GM23338 (cell line): ENCODE data around the gene RAB37. TPM values are rescaled to one million over a fixed set of nuclear protein-coding genes. Genes with fewer than 3 reads are reported as not detected.

ENCODE experiments used
- ATAC-seq: fragments of 200-7000 bp; cut with Tn5 transposase; 3 replicates; pipeline ENCODE4 v1.9.1; 2020
- DNase-seq: peaks from one replicate; pipeline ENCODE4 v3.0.0-alpha.2; 2015; ENCODE audit warnings: low spot score
- H2AFZ ChIP-seq: fragments of 200-600 bp; sonication (generic); 2 replicates; pipeline ENCODE4 v1.8.0; 2016; ENCODE audit warnings: antibody characterized with exemption, mild to moderate bottlenecking, moderate library complexity
- H3F3A ChIP-seq: fragments of 200-600 bp; sonication (generic); replicated peaks from 2 replicates; pipeline ENCODE4 v1.8.0; 2017; ENCODE audit warnings: antibody characterized with exemption, mixed run types, low read depth
- H3K27ac ChIP-seq: fragments of 200-600 bp; sonication (generic); 2 replicates; pipeline ENCODE4 v1.6.1; 2016; ENCODE audit warnings: low read depth
- H3K27me3 ChIP-seq: fragments of 200-600 bp; sonication (generic); 2 replicates; pipeline ENCODE4 v1.8.0; 2016; ENCODE audit warnings: mild to moderate bottlenecking, mixed run types, moderate library complexity; ENCODE audit not compliant: insufficient read depth
- H3K36me3 ChIP-seq: fragments of 200-600 bp; sonication (generic); 2 replicates; pipeline ENCODE4 v1.8.0; 2016; ENCODE audit warnings: mild to moderate bottlenecking; ENCODE audit not compliant: insufficient read depth
- H3K4me1 ChIP-seq: fragments of 200-600 bp; sonication (generic); 2 replicates; pipeline ENCODE4 v1.8.0; 2016; ENCODE audit warnings: mild to moderate bottlenecking, moderate library complexity; ENCODE audit not compliant: insufficient read depth
- H3K4me2 ChIP-seq: fragments of 200-600 bp; sonication (generic); 2 replicates; pipeline ENCODE4 v1.7.1; 2017; ENCODE audit warnings: mixed run types
- H3K4me3 ChIP-seq: fragments of 200-600 bp; sonication (generic); 2 replicates; pipeline ENCODE4 v1.6.1; 2016; ENCODE audit warnings: mixed run types
- H3K79me2 ChIP-seq: fragments of 200-600 bp; sonication (generic); replicated peaks from 2 replicates; pipeline ENCODE4 v1.8.0; 2017; ENCODE audit warnings: mild to moderate bottlenecking; ENCODE audit not compliant: insufficient read depth
- H3K9me2 ChIP-seq: fragments of 200-600 bp; sonication (generic); 2 replicates; pipeline ENCODE4 v1.8.0; 2017; ENCODE audit not compliant: insufficient read depth
- H4K20me1 ChIP-seq: fragments of 200-600 bp; sonication (generic); replicated peaks from 2 replicates; pipeline ENCODE4 v1.8.0; 2017; ENCODE audit warnings: mild to moderate bottlenecking; ENCODE audit not compliant: insufficient read depth
- H3K27ac Mint-ChIP-seq: 2 replicates; pipeline ENCODE4 v1.8.0; 2020; ENCODE audit warnings: inconsistent platforms, mild to moderate bottlenecking, moderate library complexity, mixed read lengths
- H3K27me3 Mint-ChIP-seq: 3 replicates; pipeline ENCODE4 v1.8.0; 2022; ENCODE audit warnings: low read depth, mild to moderate bottlenecking, moderate library complexity, mixed read lengths, inconsistent platforms; ENCODE audit not compliant: insufficient read depth, poor library complexity
- H3K36me3 Mint-ChIP-seq: 3 replicates; pipeline ENCODE4 v1.8.0; 2021; ENCODE audit warnings: low read depth, mild to moderate bottlenecking, inconsistent platforms, moderate library complexity, mixed read lengths
- H3K4me1 Mint-ChIP-seq: 3 replicates; pipeline ENCODE4 v1.8.0; 2020; ENCODE audit warnings: mild to moderate bottlenecking, inconsistent platforms, mixed read lengths
- H3K4me3 Mint-ChIP-seq: 3 replicates; pipeline ENCODE4 v1.8.0; 2021; ENCODE audit warnings: moderate library complexity, mild to moderate bottlenecking, inconsistent platforms, mixed read lengths
- H3K9me3 Mint-ChIP-seq: 3 replicates; pipeline ENCODE4 v1.8.0; 2020; ENCODE audit warnings: moderate library complexity, mild to moderate bottlenecking, inconsistent platforms, mixed read lengths
- EZH2 ChIP-seq: fragments of 200-600 bp; sonication (generic); IDR thresholded peaks from one replicate; pipeline ENCODE4 v1.8.0; 2017; ENCODE audit warnings: antibody characterized with exemption, mild to moderate bottlenecking, low read depth; ENCODE audit not compliant: unreplicated experiment
- JUNB ChIP-seq: IDR thresholded peaks from one replicate; pipeline ENCODE4 v1.6.1; 2016; ENCODE audit warnings: antibody characterized with exemption; ENCODE audit not compliant: unreplicated experiment
- NANOG ChIP-seq: IDR thresholded peaks from 2 replicates; pipeline ENCODE4 v1.6.1; 2016; ENCODE audit warnings: antibody characterized with exemption, borderline replicate concordance
- STAT1 ChIP-seq: IDR thresholded peaks from one replicate; pipeline ENCODE4 v1.6.1; 2016; ENCODE audit warnings: antibody characterized with exemption; ENCODE audit not compliant: unreplicated experiment
- ZNF114 ChIP-seq: fragments of 250-450 bp; sonication (Bioruptor Pico); IDR thresholded peaks from 2 replicates; pipeline ENCODE4 v1.5.0; 2020; ENCODE audit warnings: mild to moderate bottlenecking, moderate library complexity
- polyA plus RNA-seq: library from polyadenylated mRNA; unstranded; fragments of >200 nt; fragmentation: Nextera tagmentation; extraction: Ambion mirVana; gene quantifications from 2 replicates; pipeline ENCODE4 v1.2.1, GENCODE V29; 2016
- total RNA-seq: library from RNA; depleted of rRNA; stranded (reverse); fragments of >200 nt; shearing (Covaris generic); gene quantifications from 2 replicates; pipeline ENCODE4 v1.2.3, GENCODE V29; 2014
- TF ChIP-seq, protein P1 (sequence below), 2 experiments: fragments of 200-600 bp in 1 of 2; sonication (generic) in 1 of 2; conservative IDR thresholded peaks; 2 replicates each; pipeline versions ENCODE4 v1.5.1 to v1.6.1; 2016 to 2017; ENCODE audit warnings: antibody characterized with exemption in 2 of 2, low read depth in 2 of 2, mild to moderate bottlenecking in 2 of 2, moderate library complexity in 1 of 2
- TF ChIP-seq, protein P2 (sequence below): fragments of 250-450 bp; sonication (Bioruptor Pico); IDR thresholded peaks from 2 replicates; pipeline ENCODE4 v1.5.0; 2020; ENCODE audit warnings: mild to moderate bottlenecking, moderate library complexity

Gene RAB37
- total and polyA plus RNA-seq, 2 experiments from 2014 or later, result 3.3 to 5.2 TPM

DNA sequence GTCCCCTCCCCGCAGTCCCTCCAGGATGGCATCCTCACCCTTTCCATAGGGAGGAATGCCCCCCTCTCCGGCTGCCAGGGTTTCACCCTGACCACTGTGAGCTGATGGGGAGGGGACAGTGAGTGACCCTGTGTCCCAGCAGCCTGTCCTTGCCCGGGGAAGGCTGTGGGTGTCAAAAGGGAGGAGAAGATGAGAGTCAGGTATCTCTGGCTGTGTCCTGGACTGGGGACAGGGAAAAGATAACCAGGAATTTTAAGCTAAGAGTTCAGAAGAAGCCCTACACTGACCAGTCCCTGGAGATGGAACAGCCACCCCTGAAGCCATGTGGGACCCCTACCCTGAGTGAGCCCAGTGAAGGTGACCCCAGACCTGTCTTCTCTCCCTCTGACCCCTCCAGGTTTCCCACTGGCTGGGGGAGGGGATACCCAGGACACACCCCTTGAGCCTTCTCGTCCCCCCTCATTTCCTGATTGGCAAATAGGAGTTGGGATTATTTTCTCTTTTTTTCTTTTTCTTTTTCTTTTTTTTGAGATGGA is 27.8 kb downstream of the RAB37 start:
- H3F3A ChIP-seq, result no peaks in the 10 kb centered on the region
- peaks cover 17% of the 10 kb centered on the region for H4K20me1 ChIP-seq
- peaks cover 8% of the 10 kb centered on the region for H3K36me3 ChIP-seq
- ATAC-seq (no peak), DNase-seq (no peak)
- H3K4me3 ChIP-seq, result no peak overlapping the region
- H3K27ac Mint-ChIP-seq, result no peak overlapping the region
- H3K9me3 Mint-ChIP-seq, result no peaks in the 10 kb centered on the region
- no peak overlapping the region for H3K4me2 ChIP-seq
- no peak overlapping the region for H2AFZ ChIP-seq
- peaks cover 19% of the 10 kb centered on the region for H3K27me3 Mint-ChIP-seq
- no peaks in the 10 kb centered on the region for H3K9me2 ChIP-seq
- no peak overlapping the region; the same call in 2 of the 3 replicates for H3K4me3 Mint-ChIP-seq
- H3K27me3 ChIP-seq, result no peaks in the 10 kb centered on the region
- H3K36me3 Mint-ChIP-seq, result peaks cover 19% of the 10 kb centered on the region
- H3K4me1 ChIP-seq, result peaks cover 17% of the 10 kb centered on the region
- H3K4me1 Mint-ChIP-seq, result peaks cover 35% of the 10 kb centered on the region
- H3K79me2 ChIP-seq, result peaks cover 19% of the 10 kb centered on the region; the same call in 1 of the 2 replicates
- TF ChIP-seq STAT1, result no peak
- TF ChIP-seq ZNF114 (CRISPR knock-in tag), result no peak
- TF ChIP-seq, protein P1, sequence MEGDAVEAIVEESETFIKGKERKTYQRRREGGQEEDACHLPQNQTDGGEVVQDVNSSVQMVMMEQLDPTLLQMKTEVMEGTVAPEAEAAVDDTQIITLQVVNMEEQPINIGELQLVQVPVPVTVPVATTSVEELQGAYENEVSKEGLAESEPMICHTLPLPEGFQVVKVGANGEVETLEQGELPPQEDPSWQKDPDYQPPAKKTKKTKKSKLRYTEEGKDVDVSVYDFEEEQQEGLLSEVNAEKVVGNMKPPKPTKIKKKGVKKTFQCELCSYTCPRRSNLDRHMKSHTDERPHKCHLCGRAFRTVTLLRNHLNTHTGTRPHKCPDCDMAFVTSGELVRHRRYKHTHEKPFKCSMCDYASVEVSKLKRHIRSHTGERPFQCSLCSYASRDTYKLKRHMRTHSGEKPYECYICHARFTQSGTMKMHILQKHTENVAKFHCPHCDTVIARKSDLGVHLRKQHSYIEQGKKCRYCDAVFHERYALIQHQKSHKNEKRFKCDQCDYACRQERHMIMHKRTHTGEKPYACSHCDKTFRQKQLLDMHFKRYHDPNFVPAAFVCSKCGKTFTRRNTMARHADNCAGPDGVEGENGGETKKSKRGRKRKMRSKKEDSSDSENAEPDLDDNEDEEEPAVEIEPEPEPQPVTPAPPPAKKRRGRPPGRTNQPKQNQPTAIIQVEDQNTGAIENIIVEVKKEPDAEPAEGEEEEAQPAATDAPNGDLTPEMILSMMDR (conservative IDR thresholded peaks at IDR 0.05; ENCODE audit: low read depth in 2 of 2), result no peak
- TF ChIP-seq EZH2, result no peak
- TF ChIP-seq JUNB, result no peak
- TF ChIP-seq NANOG, result no peak
- TF ChIP-seq, protein P2, sequence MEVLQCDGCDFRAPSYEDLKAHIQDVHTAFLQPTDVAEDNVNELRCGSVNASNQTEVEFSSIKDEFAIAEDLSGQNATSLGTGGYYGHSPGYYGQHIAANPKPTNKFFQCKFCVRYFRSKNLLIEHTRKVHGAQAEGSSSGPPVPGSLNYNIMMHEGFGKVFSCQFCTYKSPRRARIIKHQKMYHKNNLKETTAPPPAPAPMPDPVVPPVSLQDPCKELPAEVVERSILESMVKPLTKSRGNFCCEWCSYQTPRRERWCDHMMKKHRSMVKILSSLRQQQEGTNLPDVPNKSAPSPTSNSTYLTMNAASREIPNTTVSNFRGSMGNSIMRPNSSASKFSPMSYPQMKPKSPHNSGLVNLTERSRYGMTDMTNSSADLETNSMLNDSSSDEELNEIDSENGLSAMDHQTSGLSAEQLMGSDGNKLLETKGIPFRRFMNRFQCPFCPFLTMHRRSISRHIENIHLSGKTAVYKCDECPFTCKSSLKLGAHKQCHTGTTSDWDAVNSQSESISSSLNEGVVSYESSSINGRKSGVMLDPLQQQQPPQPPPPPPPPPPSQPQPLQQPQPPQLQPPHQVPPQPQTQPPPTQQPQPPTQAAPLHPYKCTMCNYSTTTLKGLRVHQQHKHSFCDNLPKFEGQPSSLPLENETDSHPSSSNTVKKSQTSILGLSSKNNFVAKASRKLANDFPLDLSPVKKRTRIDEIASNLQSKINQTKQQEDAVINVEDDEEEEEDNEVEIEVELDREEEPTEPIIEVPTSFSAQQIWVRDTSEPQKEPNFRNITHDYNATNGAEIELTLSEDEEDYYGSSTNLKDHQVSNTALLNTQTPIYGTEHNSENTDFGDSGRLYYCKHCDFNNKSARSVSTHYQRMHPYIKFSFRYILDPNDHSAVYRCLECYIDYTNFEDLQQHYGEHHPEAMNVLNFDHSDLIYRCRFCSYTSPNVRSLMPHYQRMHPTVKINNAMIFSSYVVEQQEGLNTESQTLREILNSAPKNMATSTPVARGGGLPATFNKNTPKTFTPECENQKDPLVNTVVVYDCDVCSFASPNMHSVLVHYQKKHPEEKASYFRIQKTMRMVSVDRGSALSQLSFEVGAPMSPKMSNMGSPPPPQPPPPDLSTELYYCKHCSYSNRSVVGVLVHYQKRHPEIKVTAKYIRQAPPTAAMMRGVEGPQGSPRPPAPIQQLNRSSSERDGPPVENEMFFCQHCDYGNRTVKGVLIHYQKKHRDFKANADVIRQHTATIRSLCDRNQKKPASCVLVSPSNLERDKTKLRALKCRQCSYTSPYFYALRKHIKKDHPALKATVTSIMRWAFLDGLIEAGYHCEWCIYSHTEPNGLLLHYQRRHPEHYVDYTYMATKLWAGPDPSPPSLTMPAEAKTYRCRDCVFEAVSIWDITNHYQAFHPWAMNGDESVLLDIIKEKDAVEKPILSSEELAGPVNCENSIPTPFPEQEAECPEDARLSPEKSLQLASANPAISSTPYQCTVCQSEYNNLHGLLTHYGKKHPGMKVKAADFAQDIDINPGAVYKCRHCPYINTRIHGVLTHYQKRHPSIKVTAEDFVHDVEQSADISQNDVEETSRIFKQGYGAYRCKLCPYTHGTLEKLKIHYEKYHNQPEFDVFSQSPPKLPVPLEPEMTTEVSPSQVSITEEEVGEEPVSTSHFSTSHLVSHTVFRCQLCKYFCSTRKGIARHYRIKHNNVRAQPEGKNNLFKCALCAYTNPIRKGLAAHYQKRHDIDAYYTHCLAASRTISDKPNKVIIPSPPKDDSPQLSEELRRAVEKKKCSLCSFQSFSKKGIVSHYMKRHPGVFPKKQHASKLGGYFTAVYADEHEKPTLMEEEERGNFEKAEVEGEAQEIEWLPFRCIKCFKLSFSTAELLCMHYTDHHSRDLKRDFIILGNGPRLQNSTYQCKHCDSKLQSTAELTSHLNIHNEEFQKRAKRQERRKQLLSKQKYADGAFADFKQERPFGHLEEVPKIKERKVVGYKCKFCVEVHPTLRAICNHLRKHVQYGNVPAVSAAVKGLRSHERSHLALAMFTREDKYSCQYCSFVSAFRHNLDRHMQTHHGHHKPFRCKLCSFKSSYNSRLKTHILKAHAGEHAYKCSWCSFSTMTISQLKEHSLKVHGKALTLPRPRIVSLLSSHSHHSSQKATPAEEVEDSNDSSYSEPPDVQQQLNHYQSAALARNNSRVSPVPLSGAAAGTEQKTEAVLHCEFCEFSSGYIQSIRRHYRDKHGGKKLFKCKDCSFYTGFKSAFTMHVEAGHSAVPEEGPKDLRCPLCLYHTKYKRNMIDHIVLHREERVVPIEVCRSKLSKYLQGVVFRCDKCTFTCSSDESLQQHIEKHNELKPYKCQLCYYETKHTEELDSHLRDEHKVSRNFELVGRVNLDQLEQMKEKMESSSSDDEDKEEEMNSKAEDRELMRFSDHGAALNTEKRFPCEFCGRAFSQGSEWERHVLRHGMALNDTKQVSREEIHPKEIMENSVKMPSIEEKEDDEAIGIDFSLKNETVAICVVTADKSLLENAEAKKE (CRISPR knock-in tag), result no peak
- no peak overlapping the region for H3K27ac ChIP-seq
